NB4 (cell line): ENCODE measurements around the gene SRGAP2B.
"Not testable (repeated sequence)": the region's sequence is repeated elsewhere in the genome, so short reads cannot be mapped to it uniquely, and the experiment has no call there.

Experiments
- CTCF ChIP-seq: IDR thresholded peaks from one replicate; pipeline ENCODE4 v1.5.1; 2012; ENCODE audit warnings: low read depth, low read length
- MAX ChIP-seq: IDR thresholded peaks from 2 replicates; pipeline ENCODE4 v1.6.1; 2011; ENCODE audit warnings: low read depth, low read length
- POLR2A ChIP-seq: IDR thresholded peaks from 2 replicates; pipeline ENCODE4 v1.6.1; 2011; ENCODE audit warnings: mild to moderate bottlenecking; ENCODE audit not compliant: insufficient read length; ENCODE audit errors: extremely low read depth

GRCh38 chr1:144930085-144930777 lies 164.9 kb downstream of the SRGAP2B start:
- TF ChIP-seq POLR2A, MAX, CTCF: not testable (repeated sequence)
